Chondrocyte (in vitro differentiated cells): Measurements from ENCODE around the gene SDHC. TPM values are rescaled to one million over a fixed set of nuclear protein-coding genes. Genes with fewer than 3 reads are reported as not detected.
"Not testable (repeated sequence)": the region's sequence is repeated elsewhere in the genome, so short reads cannot be mapped to it uniquely, and the experiment has no call there.

Experiments used
- DNase-seq: peaks from one replicate; pipeline ENCODE4 v3.0.0; 2021; ENCODE audit warnings: mixed read lengths, low spot score
- H3K27ac Mint-ChIP-seq: one replicate; pipeline ENCODE4 v1.8.0; 2021; ENCODE audit warnings: mild to moderate bottlenecking, moderate library complexity, mixed read lengths; ENCODE audit not compliant: unreplicated experiment
- H3K27me3 Mint-ChIP-seq: 2 replicates; pipeline ENCODE4 v1.8.0; 2021; ENCODE audit warnings: low read depth, mixed read lengths
- H3K36me3 Mint-ChIP-seq: 2 replicates; pipeline ENCODE4 v1.8.0; 2021; ENCODE audit warnings: low read depth, mixed read lengths
- H3K4me1 Mint-ChIP-seq: 2 replicates; pipeline ENCODE4 v1.8.0; 2021; ENCODE audit warnings: low read depth, mild to moderate bottlenecking, mixed read lengths
- H3K4me3 Mint-ChIP-seq: one replicate; pipeline ENCODE4 v1.8.0; 2021; ENCODE audit warnings: mild to moderate bottlenecking, moderate library complexity, mixed read lengths; ENCODE audit not compliant: unreplicated experiment
- H3K9me3 Mint-ChIP-seq: 2 replicates; pipeline ENCODE4 v1.8.0; 2021; ENCODE audit warnings: low read depth, mixed read lengths
- CTCF ChIP-seq: fragments of 200-600 bp; sonication (generic); IDR thresholded peaks from 2 replicates; pipeline ENCODE4 v1.5.0; 2021; ENCODE audit warnings: antibody characterized with exemption, mild to moderate bottlenecking, moderate library complexity
- total RNA-seq: library from RNA; stranded (reverse); gene quantifications from 3 replicates; pipeline ENCODE4 v1.2.1, GENCODE V29; 2021

The SDHC gene
- total RNA-seq, 1 donor from 2014 or later, result 128 TPM

DNA sequence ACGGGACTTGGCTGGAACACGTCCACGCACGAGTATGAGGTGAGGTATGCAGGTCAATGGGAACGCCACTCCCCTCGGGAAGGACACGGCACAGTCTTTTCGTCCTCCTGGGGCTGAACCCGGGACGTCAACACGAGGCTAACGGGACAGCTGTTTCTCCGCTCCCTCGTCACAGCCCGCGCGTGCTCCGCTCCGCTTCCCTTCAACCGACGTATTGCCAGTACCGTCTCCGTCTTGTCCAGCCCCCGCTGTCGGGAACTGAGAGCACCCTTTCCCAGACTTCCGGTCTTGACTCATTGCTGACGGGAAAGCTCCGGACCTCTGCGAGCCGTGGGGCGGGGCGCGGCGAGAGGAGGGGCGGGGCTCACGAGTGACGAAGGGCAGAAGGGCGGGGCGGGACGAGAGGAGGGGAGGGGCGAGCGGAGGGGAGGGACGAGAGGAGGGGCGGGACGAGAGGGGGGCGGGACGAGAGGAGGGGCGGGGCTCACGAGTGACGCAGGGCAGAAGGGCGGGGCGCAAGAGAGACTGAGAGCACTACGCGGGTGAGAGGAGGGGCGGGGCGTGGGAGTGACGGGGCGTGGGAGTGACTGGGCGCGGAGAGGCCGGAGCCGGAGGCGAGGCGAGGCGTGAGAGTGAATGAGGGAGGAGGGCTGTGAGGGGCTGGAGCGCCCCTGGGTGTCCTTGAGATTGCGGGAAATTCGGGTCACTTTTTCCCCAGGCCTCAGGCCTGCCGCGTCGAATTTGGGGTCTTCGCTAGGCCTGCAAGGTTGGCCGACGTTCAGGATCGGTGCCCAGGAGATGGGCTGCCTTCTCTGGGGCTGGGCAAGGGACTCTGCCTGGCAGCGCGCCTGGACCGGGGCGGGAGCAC is 75.7 kb downstream of the SDHC start:
- Mint-ChIP-seq H3K36me3 (no peaks in the 10 kb centered on the region), H3K4me1 (peaks cover 12% of the 10 kb centered on the region), H3K9me3 (no peaks in the 10 kb centered on the region), H3K4me3 (peak overlapping the region; percentile 90), H3K27ac (peak overlapping the region; percentile 98), H3K27me3 (no peaks in the 10 kb centered on the region)
- peak; percentile 99 for DNase-seq
- peak; percentile 12 for TF ChIP-seq CTCF

GRCh38 chr1:161390559-161390858 is 76.3 kb downstream of the SDHC start:
- peak overlapping the region; percentile 90 for H3K4me3 Mint-ChIP-seq
- H3K27ac Mint-ChIP-seq, result peak overlapping the region; percentile 98
- DNase-seq, result no peak
- no peak for TF ChIP-seq CTCF
- H3K27me3 Mint-ChIP-seq, result no peaks in the 10 kb centered on the region
- no peaks in the 10 kb centered on the region for H3K9me3 Mint-ChIP-seq
- no peaks in the 10 kb centered on the region for H3K36me3 Mint-ChIP-seq
- peaks cover 12% of the 10 kb centered on the region for H3K4me1 Mint-ChIP-seq

- not testable (repeated sequence) for H3K9me3 Mint-ChIP-seq, DNase-seq, H3K27ac Mint-ChIP-seq, H3K36me3 Mint-ChIP-seq, H3K27me3 Mint-ChIP-seq
- Mint-ChIP-seq H3K4me1 (peaks cover 12% of the 10 kb centered on the region), H3K4me3 (peak overlapping the region; percentile 90)
Measured at GRCh38 chr1:161391136-161391535, 77.0 kb downstream of the SDHC start.

GRCh38 chr1:161391611-161392010 is 77.4 kb downstream of the SDHC start:
- Mint-ChIP-seq H3K4me1 (peaks cover 12% of the 10 kb centered on the region), H3K36me3 (no peaks in the 10 kb centered on the region), H3K4me3 (no peak overlapping the region), H3K9me3 (no peaks in the 10 kb centered on the region), H3K27ac (no peak overlapping the region), H3K27me3 (no peaks in the 10 kb centered on the region)
- TF ChIP-seq CTCF, result no peak
- DNase-seq, result no peak

DNA sequence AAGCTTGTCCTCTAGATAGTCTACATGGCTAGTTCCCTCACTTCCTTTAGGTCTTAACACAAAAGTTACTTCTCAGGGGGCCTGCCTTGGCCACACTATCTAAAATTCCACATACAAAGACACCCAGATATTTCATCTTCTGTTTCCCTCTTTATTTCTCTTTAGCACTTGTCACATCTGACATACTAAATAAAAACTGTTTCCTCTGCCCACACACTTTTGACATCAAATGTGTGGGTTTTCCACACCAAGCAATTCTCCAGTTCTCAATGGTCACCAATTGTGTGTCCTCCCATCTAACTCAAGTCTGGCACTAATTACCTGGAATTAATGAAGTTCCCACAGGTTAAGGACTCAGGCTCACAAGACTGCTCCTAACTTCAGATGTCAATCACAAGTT is 79.0 kb downstream of the SDHC start:
- H3K9me3 Mint-ChIP-seq, result no peaks in the 10 kb centered on the region
- no peak for TF ChIP-seq CTCF
- H3K27ac Mint-ChIP-seq, result no peak overlapping the region
- DNase-seq, result no peak
- H3K4me3 Mint-ChIP-seq, result no peak overlapping the region
- H3K4me1 Mint-ChIP-seq, result peaks cover 12% of the 10 kb centered on the region
- H3K36me3 Mint-ChIP-seq, result no peaks in the 10 kb centered on the region
- no peaks in the 10 kb centered on the region for H3K27me3 Mint-ChIP-seq

GRCh38 chr1:161397038-161397437 is 82.9 kb downstream of the SDHC start:
- DNase-seq, H3K9me3 Mint-ChIP-seq, H3K4me3 Mint-ChIP-seq, H3K27me3 Mint-ChIP-seq, H3K27ac Mint-ChIP-seq, H3K36me3 Mint-ChIP-seq: not testable (repeated sequence)
- peaks cover 15% of the 10 kb centered on the region for H3K4me1 Mint-ChIP-seq
